ENCODE data around the gene MAGEA6.
"Not testable (repeated sequence)": the region's sequence is repeated elsewhere in the genome, so short reads cannot be mapped to it uniquely, and the experiment has no call there.

The MAGEA6 gene, protein sequence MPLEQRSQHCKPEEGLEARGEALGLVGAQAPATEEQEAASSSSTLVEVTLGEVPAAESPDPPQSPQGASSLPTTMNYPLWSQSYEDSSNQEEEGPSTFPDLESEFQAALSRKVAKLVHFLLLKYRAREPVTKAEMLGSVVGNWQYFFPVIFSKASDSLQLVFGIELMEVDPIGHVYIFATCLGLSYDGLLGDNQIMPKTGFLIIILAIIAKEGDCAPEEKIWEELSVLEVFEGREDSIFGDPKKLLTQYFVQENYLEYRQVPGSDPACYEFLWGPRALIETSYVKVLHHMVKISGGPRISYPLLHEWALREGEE
- total RNA-seq = 0 reads per million in 2 donors

DNA sequence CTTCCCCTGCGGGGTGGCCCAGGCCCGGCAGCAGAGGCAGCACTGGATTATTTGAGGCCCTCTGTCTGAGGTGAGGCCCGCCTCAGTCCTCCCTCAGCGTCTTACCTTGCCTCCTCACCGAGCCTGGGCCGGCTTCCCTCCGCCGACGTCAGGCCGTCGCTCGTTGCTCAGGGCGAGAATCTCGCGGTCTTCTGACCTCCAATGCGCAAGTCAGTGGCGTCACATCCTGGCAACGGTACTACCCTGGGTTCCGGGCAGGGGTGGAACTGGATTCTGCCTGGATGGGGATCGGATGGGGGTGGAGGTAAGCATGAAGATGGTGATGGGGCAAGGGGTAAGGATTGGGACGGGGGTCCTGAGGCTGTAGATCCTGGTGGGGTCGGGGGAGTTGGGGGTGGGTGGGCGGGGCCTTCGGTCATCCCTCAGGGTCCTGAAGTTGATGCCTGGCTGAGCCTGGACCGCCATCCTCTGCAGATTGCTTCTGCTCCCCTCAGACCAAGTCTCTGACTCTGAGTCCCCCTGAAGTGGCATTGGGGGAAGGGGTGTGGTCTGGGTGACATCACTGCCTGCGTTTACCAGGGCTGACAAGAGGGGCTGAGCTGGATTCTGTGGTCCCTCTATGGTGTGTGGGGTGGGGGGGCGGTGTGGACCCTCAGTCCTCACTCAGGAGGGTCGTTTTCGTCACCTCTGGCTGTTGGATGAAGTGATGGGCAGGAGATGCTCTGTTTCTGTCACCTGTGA lies at the start of gene MAGEA6:
TSS of gene MAGEA6 (minus strand) at position 141 of the 741 bp plus-strand sequence. CDS start 2,039 bp downstream, outside the sequence.
- DNase-seq = not testable (repeated sequence)

DNA sequence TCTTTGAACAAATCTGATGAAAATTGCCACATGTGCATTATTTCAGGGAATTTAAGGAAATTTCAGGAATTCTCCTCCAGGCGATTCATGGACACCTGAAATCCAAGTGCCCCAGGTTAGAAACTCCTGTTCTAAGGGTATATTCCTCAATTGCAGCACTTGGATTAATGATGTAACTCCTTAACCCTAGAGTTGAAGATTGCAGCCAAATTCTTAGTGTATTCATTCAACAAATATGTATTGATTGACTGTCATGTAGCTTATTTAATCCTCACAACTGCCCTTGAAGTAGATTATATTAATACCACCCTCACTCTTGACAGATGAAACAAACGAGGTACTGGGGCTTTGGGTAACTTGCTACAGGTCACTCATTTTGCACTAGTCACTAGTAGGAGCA lies 49.8 kb upstream of the MAGEA6 start:
- DNase-seq = no peak

DNA sequence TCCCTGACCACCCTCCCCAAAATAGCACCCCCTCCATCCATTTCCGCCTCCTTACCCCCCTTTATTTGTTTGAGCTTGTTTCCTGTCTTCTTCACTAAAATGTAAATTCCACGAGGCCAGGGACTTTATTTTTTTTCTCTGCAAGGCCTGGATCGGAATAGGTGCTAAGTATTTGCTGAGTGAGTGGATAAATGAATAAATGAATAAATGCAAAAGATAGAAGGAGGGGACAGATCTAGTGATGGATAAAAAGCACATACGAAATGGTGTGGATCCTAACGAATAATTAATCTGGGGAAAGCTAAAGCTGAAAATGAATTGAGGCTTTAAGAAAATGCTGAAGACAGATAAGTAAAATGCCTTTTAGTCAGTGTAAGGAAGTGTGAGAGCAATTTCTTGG lies 48.9 kb upstream of the MAGEA6 start:
- DNase-seq = no peak

DNA sequence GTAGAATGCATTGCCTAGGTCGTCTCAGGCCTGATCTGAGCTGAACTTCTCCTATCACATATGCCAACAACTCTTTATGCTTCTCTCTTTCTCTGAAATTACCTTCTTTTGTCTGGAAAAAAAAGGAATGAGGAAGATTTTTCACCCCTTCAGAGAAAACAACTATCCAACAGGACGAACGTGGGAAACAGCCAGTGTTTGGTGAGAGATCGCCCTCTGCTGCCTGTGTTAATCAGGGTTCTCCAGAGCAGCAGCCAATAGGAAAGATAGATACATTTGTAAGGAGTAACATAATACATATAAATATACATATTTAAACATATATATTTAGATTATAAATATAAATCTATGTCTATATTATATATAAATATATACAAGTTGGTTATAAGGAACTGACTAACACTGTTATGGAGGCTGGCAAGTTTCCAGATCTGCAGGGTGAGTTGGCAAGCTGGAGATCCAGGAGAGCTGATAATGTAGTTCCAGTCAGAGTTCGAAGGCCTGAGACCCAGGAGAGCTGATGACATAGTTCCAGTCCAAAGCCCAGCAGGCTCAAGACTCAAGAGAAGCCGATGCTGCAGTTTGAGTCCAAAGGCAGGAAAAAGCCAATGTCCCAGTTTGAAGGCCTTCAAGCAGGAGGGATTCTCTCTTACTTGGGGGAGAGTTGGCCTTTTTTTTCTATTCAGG lies 47.7 kb upstream of the MAGEA6 start:
- no peak for DNase-seq

DNA sequence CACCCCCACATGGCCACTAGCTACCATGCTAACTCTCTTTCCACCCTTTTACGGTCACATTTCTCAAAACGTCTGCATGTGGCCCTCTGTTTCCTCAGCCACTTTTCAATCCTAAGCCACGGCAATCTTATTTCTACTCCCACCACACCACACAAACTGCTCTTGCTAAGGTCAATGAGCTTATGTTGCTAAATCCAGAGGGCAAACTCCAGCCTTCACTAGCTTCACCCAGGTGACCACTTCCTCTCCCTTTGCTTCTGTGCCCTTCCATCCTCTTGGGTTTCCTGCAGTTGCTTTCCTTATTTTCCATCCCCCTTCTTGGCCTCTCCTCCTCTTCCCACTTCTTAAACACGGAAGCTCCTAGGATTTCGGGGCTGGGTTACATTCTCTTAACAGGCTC lies 44.6 kb upstream of the MAGEA6 start:
- no peak for DNase-seq

DNA sequence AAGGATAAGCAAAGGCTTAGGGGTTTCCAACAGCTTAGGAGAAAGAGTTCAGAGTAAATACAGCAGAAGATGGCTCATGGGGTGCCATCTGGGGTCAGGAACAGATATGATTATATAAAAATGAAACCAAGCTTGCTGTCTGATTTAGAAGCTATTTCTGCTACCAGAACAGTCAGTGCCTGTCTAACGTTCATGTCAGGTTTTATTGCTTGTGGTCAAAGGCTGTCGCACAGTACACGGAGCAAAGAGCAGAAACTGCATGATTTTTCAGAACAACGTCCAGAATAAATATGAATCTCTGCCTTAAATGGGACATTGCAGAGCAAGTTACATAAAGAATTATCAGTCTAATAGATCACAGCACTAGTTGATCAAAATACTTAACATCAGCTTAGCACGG lies 43.7 kb upstream of the MAGEA6 start:
- no peak for DNase-seq

DNA sequence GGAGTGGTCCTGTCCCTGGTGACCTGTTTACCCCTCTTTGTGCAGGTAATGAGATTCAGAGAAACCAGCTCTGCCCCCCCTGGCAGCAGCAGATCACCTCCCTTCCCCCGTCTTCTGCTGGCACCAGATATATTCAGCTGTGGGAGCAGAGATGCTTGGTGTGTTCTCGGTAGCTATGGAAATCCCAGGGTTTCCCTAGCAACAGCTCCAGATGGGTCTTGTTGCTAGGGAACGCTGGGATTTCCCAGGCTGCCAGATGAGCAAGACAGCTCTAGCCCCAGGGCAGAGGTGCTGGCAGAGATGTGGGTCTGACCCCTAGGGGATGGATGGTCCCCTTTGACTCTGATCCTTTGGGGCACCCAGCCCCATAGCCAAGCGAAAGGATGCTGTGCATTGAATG lies 40.9 kb upstream of the MAGEA6 start:
- DNase-seq = no peak

DNA sequence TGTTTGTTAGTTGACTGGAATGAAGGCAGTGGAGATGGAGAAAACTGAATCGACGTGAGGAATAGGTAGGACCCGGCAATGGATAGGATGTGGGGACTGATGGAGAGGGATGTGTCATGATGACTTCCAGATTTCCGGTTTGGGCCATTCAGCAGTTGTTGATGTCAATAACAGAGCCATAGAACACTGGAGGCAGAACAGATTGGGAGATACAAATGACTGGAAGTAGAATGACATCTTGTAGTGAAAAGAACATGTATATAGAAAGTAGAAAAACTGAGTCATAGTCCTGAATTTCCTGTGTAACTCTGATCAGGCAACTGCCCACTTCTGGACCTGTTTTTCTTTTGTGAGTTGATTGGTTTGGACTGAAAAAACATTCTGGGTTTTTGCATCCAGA lies 36.5 kb upstream of the MAGEA6 start:
- no peak for DNase-seq

DNA sequence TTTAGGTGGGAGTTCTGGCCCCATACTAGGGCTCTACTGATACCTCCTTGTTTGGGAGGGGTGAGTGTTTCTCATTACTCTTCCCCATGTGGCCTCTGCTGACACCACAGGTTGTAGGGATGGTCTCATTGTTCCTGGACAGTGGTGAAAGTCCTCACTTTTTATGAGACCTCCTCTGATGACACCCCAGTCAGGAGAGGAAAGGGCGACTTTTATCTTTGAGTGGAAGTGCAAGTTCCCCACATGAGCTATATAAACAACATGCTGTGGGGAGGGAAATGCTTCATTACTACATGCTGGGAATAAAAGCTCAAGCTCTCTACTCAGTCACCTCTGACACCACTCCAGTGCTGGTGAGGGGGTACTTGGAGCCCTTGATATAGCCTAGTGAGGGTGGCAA lies 29.5 kb upstream of the MAGEA6 start:
- DNase-seq = no peak

DNA sequence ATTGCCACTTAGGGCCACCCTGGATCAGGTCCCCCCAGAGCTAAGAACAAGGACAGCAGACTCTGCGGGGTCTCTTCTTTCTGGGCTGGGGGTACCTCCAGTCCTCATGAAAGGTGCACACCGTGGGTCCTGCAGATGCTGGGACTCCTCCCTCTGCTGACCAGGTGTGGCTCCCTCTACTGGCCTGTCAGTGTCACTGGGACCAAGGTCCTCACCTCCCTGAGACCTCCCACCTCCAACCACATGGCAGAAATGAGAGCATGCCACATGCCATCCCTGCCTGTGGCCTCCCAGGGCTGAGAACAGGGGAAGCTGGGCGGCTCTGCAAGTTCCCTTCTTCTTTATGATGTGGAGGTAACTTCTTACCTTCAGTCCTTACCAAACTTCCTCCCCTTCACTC lies 17.6 kb upstream of the MAGEA6 start:
- DNase-seq = not testable (repeated sequence)

DNA sequence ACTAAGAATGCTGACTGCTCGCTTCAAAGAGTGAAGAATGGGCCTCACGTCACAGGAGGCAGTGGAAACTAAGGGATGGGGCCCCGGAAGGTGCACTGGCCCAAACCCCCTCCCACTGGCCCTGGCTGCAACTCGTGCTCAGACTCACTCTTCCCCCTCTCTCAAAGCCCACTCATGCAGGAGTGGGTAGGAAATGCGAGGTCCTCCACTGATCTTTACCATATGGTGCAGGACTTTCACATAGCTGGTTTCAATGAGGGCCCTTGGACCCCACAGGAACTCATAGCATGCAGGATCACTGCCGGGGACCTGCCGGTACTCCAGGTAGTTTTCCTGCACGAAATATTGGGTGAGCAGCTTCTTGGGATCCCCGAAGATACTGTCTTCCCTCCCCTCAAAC lies 2.9 kb downstream of the MAGEA6 start:
- DNase-seq = not testable (repeated sequence)

DNA sequence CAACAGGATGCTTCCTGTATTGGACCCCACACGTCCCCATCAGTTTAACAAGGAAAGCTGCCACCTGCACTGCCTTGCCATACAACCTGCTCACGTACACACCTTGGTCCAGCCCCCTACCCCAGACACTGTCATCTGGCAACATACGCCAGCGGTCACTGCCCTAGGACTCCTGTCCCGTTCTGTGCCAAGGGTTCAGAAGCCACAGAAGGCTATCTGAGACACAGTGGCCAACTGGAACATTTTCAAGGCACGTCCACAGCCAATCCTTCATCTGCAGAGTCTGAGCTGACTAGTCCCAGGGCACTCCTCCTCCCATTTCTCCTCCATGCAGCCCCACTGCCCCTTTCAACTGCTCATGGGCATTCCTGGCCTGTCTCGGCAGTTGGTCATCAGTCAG lies 7.9 kb downstream of the MAGEA6 start:
- not testable (repeated sequence) for DNase-seq

DNA sequence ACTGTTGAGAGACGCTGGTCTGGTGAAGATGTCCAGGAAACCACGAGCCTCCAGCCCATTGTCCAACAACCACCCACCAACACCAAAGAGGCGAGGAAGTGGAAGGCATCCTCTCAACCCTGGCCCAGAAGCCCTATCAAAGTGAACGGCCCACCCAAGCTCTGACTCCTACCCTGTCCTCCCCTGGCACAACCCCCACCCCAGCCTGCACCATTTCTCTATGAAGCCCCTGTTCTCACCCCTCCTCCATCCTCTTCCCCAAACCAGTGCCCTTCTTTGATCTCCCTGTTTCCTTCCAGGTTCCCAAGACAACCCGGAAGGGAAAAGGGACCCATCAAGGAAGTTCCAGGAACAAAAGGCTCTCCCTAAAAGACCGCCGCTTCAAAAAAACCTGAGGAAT lies 9.9 kb downstream of the MAGEA6 start:
- DNase-seq = not testable (repeated sequence)

DNA sequence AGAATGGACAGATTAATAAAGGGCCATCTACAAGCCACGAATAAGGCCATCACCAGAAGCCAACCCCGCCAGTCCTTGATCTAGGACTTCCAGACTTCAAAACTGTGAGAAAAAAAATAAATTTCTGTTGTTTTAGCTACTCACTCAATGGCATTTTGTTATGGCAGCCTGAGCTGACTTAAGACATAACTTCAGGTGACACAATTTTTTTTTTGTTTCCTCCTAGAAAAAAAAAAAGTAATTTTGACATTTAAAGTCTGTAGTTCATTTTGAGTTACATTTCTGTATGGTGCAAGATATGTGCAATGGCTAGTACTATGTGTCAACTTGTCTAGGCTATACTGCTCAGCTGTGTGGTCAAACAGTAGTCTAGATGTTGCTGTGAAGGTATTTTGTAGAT lies 10.6 kb downstream of the MAGEA6 start, which contains the start of gene CSAG3:
TSS of gene CSAG3 (plus strand) at position 301 of the 400 bp plus-strand sequence.
- DNase-seq = not testable (repeated sequence)

DNA sequence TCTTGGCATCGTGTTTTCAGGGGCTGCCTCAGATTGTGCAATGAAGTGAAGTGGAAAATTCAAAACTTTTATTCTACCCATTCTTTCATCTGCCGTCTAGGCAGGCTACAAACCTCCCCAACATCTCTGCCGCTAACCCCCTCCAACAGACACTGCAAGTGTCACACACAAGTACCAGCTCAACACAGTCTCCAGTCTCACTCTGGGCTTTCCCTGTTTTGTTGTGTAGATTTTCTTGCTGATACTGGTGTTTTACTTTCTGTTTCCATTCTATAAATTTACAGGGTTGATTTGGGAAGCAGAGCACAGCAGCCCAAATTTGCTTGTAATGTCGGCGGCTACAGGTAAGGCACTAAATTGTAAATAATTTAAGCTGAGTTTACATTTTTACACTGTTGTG lies 14.6 kb downstream of the MAGEA6 start:
- not testable (repeated sequence) for DNase-seq

DNA sequence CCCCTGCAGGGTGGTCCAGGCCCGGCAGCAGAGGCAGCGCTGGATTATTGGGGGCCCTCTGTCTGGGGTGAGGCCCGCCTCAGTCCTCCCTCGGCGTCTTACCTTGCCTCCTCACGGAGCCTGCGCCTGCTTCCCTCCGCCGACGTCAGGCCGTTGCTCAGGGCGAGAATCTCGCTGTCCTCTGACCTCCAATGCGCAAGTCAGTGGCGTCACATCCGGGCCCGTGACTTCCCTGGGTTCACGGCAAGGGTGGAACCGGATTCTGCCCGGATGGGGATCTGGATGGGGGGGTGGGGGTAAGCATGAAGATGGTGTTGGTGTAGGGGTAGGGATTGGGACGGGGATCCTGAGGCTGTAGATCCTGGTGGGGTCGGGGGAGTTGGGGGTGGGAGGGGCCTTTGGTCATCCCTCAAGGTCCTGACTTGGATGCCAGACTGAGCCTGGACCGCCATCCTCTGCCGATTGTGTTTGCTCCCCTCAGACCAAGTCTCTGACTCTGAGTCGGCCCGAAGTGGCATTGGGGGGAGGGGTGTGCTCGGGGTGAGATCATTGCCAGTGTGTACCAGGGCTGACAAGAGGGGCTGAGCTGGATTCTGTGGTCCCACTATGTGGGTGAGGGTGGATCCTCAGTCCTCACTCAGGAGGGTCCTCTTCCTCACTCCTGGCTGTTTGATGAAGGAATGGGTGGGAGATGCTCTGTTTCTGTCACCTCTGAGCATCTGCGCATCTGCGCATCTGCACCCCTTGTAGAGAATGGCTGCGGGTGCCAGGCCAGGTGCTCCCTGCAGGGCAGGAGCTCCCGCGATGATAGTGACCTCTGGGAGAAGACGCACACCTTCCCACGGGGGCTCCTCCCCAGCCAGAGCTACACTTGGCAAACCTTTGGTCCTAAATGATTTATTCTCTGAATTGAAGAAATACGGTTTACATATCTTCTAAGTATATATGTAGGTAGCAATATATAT lies 15.5 kb downstream of the MAGEA6 start, which contains the start of gene MAGEA2:
TSS of gene MAGEA2 (minus strand) at position 157 of the 965 bp plus-strand sequence. CDS start 2,479 bp downstream, outside the sequence.
- not testable (repeated sequence) for DNase-seq

DNA sequence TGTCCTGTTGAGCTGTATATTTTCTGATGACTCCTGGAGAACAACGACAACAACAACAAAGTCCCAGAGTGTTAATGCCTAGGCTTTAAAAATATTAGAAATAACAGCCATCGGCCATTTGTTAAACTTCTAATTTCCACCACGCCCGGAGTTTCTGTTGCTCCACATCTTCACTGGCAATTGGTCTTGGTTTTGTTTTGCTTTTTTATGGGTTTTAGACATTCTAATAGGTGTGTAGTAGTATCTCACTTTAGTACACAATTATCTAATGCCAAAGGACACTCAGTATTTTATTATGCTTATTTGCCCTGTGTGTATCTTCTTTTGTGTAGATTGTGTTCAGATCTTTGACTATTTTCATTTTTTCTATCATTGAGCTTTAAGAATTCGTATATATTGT lies 30.9 kb downstream of the MAGEA6 start:
- DNase-seq = no peak

DNA sequence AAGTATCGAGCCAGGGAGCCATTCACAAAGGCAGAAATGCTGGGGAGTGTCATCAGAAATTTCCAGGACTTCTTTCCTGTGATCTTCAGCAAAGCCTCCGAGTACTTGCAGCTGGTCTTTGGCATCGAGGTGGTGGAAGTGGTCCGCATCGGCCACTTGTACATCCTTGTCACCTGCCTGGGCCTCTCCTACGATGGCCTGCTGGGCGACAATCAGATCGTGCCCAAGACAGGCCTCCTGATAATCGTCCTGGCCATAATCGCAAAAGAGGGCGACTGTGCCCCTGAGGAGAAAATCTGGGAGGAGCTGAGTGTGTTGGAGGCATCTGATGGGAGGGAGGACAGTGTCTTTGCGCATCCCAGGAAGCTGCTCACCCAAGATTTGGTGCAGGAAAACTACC lies 33.0 kb downstream of the MAGEA6 start:
- not testable (repeated sequence) for DNase-seq

DNA sequence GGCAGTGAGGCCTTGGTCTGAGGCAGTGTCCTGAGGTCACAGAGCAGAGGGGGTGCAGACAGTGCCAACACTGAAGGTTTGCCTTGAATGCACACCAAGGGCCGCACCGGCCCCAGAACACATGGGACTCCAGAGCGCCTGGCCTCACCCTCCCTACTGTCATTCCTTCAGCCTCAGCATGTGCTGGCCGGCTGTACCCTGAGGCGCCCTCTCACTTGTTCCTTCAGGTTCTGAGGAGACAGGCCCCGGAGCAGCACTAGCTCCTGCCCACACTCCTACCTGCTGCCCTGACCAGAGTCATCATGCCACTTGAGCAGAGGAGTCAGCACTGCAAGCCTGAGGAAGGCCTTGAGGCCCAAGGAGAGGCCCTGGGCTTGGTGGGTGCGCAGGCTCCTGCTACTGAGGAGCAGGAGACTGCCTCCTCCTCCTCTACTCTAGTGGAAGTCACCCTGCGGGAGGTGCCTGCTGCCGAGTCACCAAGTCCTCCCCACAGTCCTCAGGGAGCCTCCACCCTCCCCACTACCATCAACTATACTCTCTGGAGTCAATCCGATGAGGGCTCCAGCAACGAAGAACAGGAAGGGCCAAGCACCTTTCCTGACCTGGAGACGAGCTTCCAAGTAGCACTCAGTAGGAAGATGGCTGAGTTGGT lies 33.5 kb downstream of the MAGEA6 start:
- no peak for DNase-seq

DNA sequence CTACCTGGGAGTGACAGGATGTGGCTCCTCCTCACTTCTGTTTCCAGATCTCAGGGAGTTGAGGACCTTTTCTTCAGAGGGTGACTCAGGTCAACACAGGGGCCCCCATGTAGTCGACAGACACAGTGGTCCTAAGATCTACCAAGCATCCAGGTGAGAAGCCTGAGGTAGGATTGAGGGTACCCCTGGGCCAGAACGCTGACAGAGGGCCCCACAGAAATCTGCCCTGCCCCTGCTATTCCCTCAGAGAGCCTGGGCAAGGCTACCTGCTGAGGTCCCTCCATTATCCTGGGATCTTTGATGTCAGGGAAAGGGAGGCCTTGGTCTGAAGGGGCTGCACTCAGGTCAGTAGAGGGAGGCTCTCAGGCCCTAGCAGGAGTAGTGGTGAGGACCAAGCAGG lies 34.4 kb downstream of the MAGEA6 start:
- DNase-seq = no peak

DNA sequence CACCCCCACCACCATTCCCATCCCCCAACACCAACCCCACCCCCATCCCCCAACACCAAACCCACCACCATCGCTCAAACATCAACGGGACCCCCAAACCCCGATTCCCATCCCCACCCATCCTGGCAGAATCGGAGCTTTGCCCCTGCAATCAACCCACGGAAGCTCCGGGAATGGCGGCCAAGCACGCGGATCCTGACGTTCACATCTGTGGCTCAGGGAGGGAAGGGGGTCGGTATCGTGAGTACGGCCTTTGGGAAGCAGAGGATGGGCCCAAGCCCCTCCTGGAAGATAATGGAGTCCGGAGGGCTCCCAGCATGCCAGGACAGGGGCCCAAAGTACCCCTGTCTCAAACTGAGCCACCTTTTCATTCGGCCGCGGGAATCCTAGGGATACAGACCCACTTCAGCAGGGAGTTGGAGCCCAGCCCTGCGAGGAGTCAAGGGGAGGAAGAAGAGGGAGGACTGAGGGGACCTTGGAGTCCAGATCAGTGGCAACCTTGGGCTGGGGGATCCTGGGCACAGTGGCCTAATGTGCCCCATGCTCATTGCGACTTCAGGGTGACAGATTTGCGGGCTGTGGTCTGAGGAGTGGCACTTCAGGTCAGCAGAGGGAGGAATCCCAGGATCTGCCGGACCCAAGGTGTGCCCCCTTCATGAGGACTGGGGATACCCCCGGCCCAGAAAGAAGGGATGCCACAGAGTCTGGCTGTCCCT lies 35.2 kb downstream of the MAGEA6 start:
- not testable (repeated sequence) for DNase-seq

Data from T-helper 2 cell (primary cell).